Neutrophil (primary cell): ENCODE data around the gene SEC22A.

Experiments
- H3K27ac ChIP-seq: fragments of 200-600 bp; sonication (generic); 2 replicates; pipeline ENCODE4 v1.5.1; 2016; ENCODE audit warnings: mild to moderate bottlenecking, moderate library complexity
- H3K27me3 ChIP-seq: fragments of 200-600 bp; sonication (generic); 2 replicates; pipeline ENCODE4 v1.6.0; 2016; ENCODE audit warnings: mild to moderate bottlenecking
- H3K36me3 ChIP-seq: fragments of 200-600 bp; sonication (generic); 2 replicates; pipeline ENCODE4 v1.5.1; 2017
- H3K4me1 ChIP-seq, 2 experiments: fragments of 200-600 bp in 1 of 2; sonication (generic) in 1 of 2; 1 replicate in 1 of 2; 2 replicates in 1 of 2; pipeline versions ENCODE4 v1.5.1 to v1.6.1; 2013 to 2016; ENCODE audit warnings: low read depth in 1 of 2, low read length in 1 of 2, mild to moderate bottlenecking in 1 of 2, moderate library complexity in 1 of 2; ENCODE audit not compliant: control insufficient read depth in 1 of 2, insufficient read depth in 1 of 2
- H3K4me3 ChIP-seq, 2 experiments: fragments of 200-600 bp in 1 of 2; sonication (generic) in 1 of 2; 1 replicate in 1 of 2; 2 replicates in 1 of 2; pipeline ENCODE4 v1.5.1; 2013 to 2016; ENCODE audit warnings: low read depth in 1 of 2, low read length in 1 of 2, mild to moderate bottlenecking in 1 of 2, moderate library complexity in 1 of 2
- H3K9me3 ChIP-seq: fragments of 200-600 bp; sonication (generic); 2 replicates; pipeline ENCODE4 v1.5.1; 2016
- CTCF ChIP-seq: fragments of 200-600 bp; sonication (generic); IDR thresholded peaks from 2 replicates; pipeline ENCODE4 v1.5.1; 2016; ENCODE audit warnings: antibody characterized with exemption

Gene SEC22A

GRCh38 chr3:123158899-123159390 lies 42.8 kb upstream of the SEC22A start:
- no peak overlapping the region for H3K4me3 ChIP-seq
- H3K9me3 ChIP-seq = no peaks in the 10 kb centered on the region
- TF ChIP-seq CTCF = no peak
- no peaks in the 10 kb centered on the region for H3K27me3 ChIP-seq
- peaks cover 0 to 5% of the 10 kb centered on the region in 2 experiments for H3K4me1 ChIP-seq
- no peak overlapping the region for H3K27ac ChIP-seq
- H3K36me3 ChIP-seq = no peaks in the 10 kb centered on the region

GRCh38 chr3:123159926-123160635 lies 41.7 kb upstream of the SEC22A start:
- no peaks in the 10 kb centered on the region for H3K27me3 ChIP-seq
- H3K4me3 ChIP-seq = no peak overlapping the region
- H3K27ac ChIP-seq = no peak overlapping the region
- H3K4me1 ChIP-seq = no peaks in the 10 kb centered on the region
- H3K36me3 ChIP-seq = no peaks in the 10 kb centered on the region
- no peaks in the 10 kb centered on the region for H3K9me3 ChIP-seq
- no peak for TF ChIP-seq CTCF

- Histone ChIP-seq H3K4me3 (no peak overlapping the region), H3K27me3 (no peaks in the 10 kb centered on the region), H3K4me1 (no peaks in the 10 kb centered on the region), H3K27ac (no peak overlapping the region), H3K9me3 (no peaks in the 10 kb centered on the region), H3K36me3 (no peaks in the 10 kb centered on the region)
- TF ChIP-seq CTCF = no peak
These were observed 40.6 kb upstream of the SEC22A start for GRCh38 chr3:123161167-123161566.

- no peak for TF ChIP-seq CTCF
- Histone ChIP-seq H3K4me1 (no peaks in the 10 kb centered on the region), H3K27ac (no peak overlapping the region), H3K36me3 (no peaks in the 10 kb centered on the region), H3K27me3 (no peaks in the 10 kb centered on the region), H3K9me3 (no peaks in the 10 kb centered on the region), H3K4me3 (no peak overlapping the region)
These were observed 38.6 kb upstream of the SEC22A start for GRCh38 chr3:123163141-123163540.

- Histone ChIP-seq H3K4me3 (no peak overlapping the region), H3K4me1 (no peaks in the 10 kb centered on the region), H3K27ac (no peak overlapping the region), H3K9me3 (no peaks in the 10 kb centered on the region), H3K36me3 (no peaks in the 10 kb centered on the region), H3K27me3 (no peaks in the 10 kb centered on the region)
- TF ChIP-seq CTCF = no peak
These were observed 36.6 kb upstream of the SEC22A start for GRCh38 chr3:123165163-123165562.
